HCT116 (cell line): ENCODE measurements around the gene GOLGA8R. TPM values are rescaled to one million over a fixed set of nuclear protein-coding genes. Genes with fewer than 3 reads are reported as not detected.
"Not testable (repeated sequence)": the region's sequence is repeated elsewhere in the genome, so short reads cannot be mapped to it uniquely, and the experiment has no call there.

Source experiments
- ATAC-seq: fragments of 200-7000 bp; cut with Tn5 transposase; 2 replicates; pipeline ENCODE4 v1.9.1; 2020; ENCODE audit warnings: mild to moderate bottlenecking, moderate library complexity
- BruUV-seq: library from RNA; stranded (reverse); fragments of 400-500 nt; replicated peaks from 2 replicates; lab custom pipeline; 2021; lab: Mats Ljungman, UMichigan
- CTCF ChIA-PET: fragments of 300-600 bp; sonication (Branson Sonifier 250); formaldehyde crosslinking; loops from one replicate; lab custom pipeline; 2021; ENCODE audit warnings: antibody characterized with exemption; lab: Charles Lee
- POLR2A ChIA-PET: fragments of 300-600, 350-600 bp; sonication (Branson Sonifier 250); formaldehyde crosslinking; loops from one replicate; lab custom pipeline; 2021; ENCODE audit warnings: antibody characterized with exemption; lab: Charles Lee
- RAD21 ChIA-PET, 2 experiments: fragments of 300-600 bp; sonication (Branson Sonifier 250); formaldehyde crosslinking; loops; one replicate each; lab custom pipeline; 2023; ENCODE audit warnings: low total read pairs in 2 of 2; ENCODE audit not compliant: uncharacterized antibody in 2 of 2, unreplicated experiment in 2 of 2, low non-redundant PET in 1 of 2; lab: Charles Lee
- DNase-seq: peaks from one replicate; pipeline ENCODE4 v3.0.0-alpha.2; 2010; ENCODE audit warnings: low read depth, low spot score
- H2AFZ ChIP-seq: fragments of 200-600 bp; shearing (Covaris generic), sonication (generic); 2 replicates; pipeline ENCODE4 v1.6.1; 2017; ENCODE audit warnings: low read depth, mixed run types, mixed read lengths, antibody characterized with exemption, low read length; ENCODE audit not compliant: poor library complexity, severe bottlenecking
- H3K27ac ChIP-seq: 2 replicates; pipeline ENCODE4 v1.5.1; 2012; ENCODE audit warnings: low read depth, low read length
- H3K27me3 ChIP-seq: fragments of 200-600 bp; sonication (generic); 2 replicates; pipeline ENCODE4 v1.6.1; 2016; ENCODE audit warnings: mixed run types, low read length, mixed read lengths; ENCODE audit not compliant: insufficient read depth
- H3K36me3 ChIP-seq, 2 experiments: fragments of 200-500 bp in 1 of 2; fragments of 200-600 bp in 1 of 2; sonication (Bioruptor generic) in 1 of 2; sonication (generic) in 1 of 2; 2 replicates each; pipeline versions ENCODE4 v1.5.1 to v1.6.1; 2014 to 2016; ENCODE audit warnings: low read length in 2 of 2, inconsistent platforms in 1 of 2, mixed read lengths in 1 of 2, mixed run types in 1 of 2; ENCODE audit not compliant: insufficient read depth in 2 of 2, control insufficient read depth in 1 of 2
- H3K4me1 ChIP-seq, 2 experiments: fragments of 200-600 bp in 1 of 2; sonication (generic) in 1 of 2; 2 replicates each; pipeline versions ENCODE4 v1.5.1 to v1.6.1; 2012 to 2017; ENCODE audit warnings: low read length in 2 of 2, inconsistent platforms in 1 of 2, mild to moderate bottlenecking in 1 of 2, mixed read lengths in 1 of 2, mixed run types in 1 of 2, moderate library complexity in 1 of 2; ENCODE audit not compliant: insufficient read depth in 2 of 2, control insufficient read depth in 1 of 2
- H3K4me2 ChIP-seq: fragments of 200-600 bp; sonication (generic); 2 replicates; pipeline ENCODE4 v1.6.1; 2017; ENCODE audit warnings: mixed run types, low read length, mixed read lengths
- H3K4me3 ChIP-seq, 2 experiments: fragments of 200-600 bp in 1 of 2; sonication (generic) in 1 of 2; replicated peaks in 1 of 2; 2 replicates each; pipeline ENCODE4 v1.5.1; 2011 to 2016; ENCODE audit warnings: low read length in 2 of 2, control low read depth in 1 of 2, low read depth in 1 of 2, mild to moderate bottlenecking in 1 of 2, mixed read lengths in 1 of 2, mixed run types in 1 of 2
- H3K79me2 ChIP-seq: fragments of 200-600 bp; sonication (generic); 2 replicates; pipeline ENCODE4 v1.6.1; 2017; ENCODE audit warnings: mild to moderate bottlenecking, mixed run types, low read length, moderate library complexity, mixed read lengths; ENCODE audit not compliant: insufficient read depth
- H3K9ac ChIP-seq: fragments of 200-600 bp; sonication (generic); 2 replicates; pipeline ENCODE4 v1.6.1; 2016; ENCODE audit warnings: low read length, mixed read lengths
- H3K9me2 ChIP-seq: fragments of 200-600 bp; sonication (generic), shearing (Covaris generic); 2 replicates; pipeline ENCODE4 v1.6.1; 2017; ENCODE audit warnings: mixed run types, mild to moderate bottlenecking, moderate library complexity; ENCODE audit not compliant: insufficient read depth
- H3K9me3 ChIP-seq, 2 experiments: fragments of 200-500 bp in 1 of 2; fragments of 200-600 bp in 1 of 2; sonication (Bioruptor generic) in 1 of 2; sonication (generic) in 1 of 2; 2 replicates each; pipeline ENCODE4 v1.6.1; 2014 to 2017; ENCODE audit warnings: low read length in 2 of 2, mixed read lengths in 2 of 2, inconsistent platforms in 1 of 2, low read depth in 1 of 2, mild to moderate bottlenecking in 1 of 2, mixed run types in 1 of 2, moderate library complexity in 1 of 2; ENCODE audit not compliant: control insufficient read depth in 1 of 2, insufficient read depth in 1 of 2
- H4K20me1 ChIP-seq: fragments of 200-600 bp; sonication (generic), shearing (Covaris generic); 2 replicates; pipeline ENCODE4 v1.6.1; 2017; ENCODE audit warnings: mixed run types, mild to moderate bottlenecking, moderate library complexity; ENCODE audit not compliant: insufficient read depth
- intact Hi-C: fragments of 100-400 bp; cut with micrococcal nuclease; formaldehyde crosslinking; loops from 2 replicates; pipeline ENCODE4 v1.10.0; 2022
- total RNA-seq: library from RNA; stranded (reverse); gene quantifications from one replicate; pipeline ENCODE4 v1.2.1, GENCODE V29; 2021; ENCODE audit not compliant: unreplicated experiment

The GOLGA8R gene
- total RNA-seq, 1 experiment from 2014 or later = 0.57 TPM

DNA sequence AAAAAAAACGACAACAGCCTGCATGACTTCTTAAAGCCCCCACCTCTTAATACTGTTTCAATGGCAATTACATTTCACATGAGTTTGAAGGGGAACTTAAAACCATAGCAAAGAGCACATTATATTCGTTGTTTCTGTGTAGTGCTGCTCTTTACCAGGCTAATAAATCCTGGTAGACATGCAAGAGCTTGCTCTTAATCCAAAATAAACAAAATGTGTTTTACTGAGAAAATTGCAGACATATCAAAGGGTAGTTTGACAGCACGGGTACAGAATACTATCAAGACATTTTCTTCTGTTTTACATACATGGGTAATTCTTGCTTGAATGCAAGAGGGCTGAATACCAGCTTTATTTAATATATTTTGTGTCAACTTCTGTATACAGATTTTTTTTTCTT is 24.3 kb upstream of the GOLGA8R start:
- RAD21 ChIA-PET, H3K4me1 ChIP-seq, H3K27ac ChIP-seq, H3K4me3 ChIP-seq, DNase-seq, H4K20me1 ChIP-seq, H3K9me3 ChIP-seq, H3K36me3 ChIP-seq, CTCF ChIA-PET, H3K4me2 ChIP-seq, H3K27me3 ChIP-seq, H2AFZ ChIP-seq, H3K79me2 ChIP-seq, BruUV-seq, intact Hi-C loops, H3K9ac ChIP-seq, POLR2A ChIA-PET, H3K9me2 ChIP-seq, ATAC-seq: not testable (repeated sequence)

DNA sequence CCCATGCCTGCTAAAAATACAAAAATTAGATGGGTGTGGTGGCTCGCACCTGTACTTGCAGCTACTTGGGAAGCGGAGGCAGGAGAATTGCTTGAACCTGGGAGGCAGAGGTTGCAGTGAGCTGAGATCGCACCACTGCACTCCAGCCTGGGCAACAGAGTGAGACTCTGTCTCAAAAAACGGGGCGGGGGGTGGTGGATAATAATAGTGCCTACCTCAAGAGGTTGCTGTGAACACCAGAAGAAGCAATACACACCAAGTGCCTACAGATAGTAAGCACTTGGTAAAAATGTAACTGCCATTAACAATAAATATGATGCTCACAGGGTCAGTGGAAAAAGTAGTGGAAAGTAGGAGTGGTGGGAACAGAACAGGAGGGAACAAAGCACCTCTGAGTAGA is 21.8 kb upstream of the GOLGA8R start:
- H3K9ac ChIP-seq, H3K27ac ChIP-seq, CTCF ChIA-PET, H4K20me1 ChIP-seq, ATAC-seq, H3K79me2 ChIP-seq, H3K4me2 ChIP-seq, RAD21 ChIA-PET, H3K9me2 ChIP-seq, H3K36me3 ChIP-seq, POLR2A ChIA-PET, H3K4me1 ChIP-seq, H3K9me3 ChIP-seq, H2AFZ ChIP-seq, intact Hi-C loops, H3K4me3 ChIP-seq, DNase-seq, BruUV-seq, H3K27me3 ChIP-seq: not testable (repeated sequence)

DNA sequence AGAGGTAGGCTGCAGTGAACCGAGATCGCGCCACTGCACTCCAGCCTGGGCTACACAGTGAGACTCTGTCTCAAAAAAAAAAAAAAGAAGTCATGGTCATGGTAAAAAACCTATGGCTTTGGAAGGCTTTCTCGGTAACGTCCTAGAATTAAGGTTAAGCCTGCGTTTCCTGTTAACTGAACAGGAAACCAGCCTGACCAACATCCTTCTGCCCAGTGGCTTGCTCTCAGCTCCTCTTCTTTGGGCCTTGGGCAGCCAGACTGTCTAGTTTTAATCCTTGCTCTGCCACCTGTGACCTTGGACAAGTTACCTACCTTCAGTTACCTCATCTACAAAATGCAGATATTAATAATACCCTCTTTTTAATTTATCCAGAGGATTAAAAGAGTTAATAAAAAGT is 6.7 kb upstream of the GOLGA8R start:
- RAD21 ChIA-PET, H4K20me1 ChIP-seq, H3K27me3 ChIP-seq, H3K27ac ChIP-seq, H3K9me2 ChIP-seq, H2AFZ ChIP-seq, H3K36me3 ChIP-seq, CTCF ChIA-PET, H3K4me1 ChIP-seq, DNase-seq, H3K4me3 ChIP-seq, H3K4me2 ChIP-seq, intact Hi-C loops, H3K9me3 ChIP-seq, H3K79me2 ChIP-seq, BruUV-seq, POLR2A ChIA-PET, ATAC-seq, H3K9ac ChIP-seq: not testable (repeated sequence)

DNA sequence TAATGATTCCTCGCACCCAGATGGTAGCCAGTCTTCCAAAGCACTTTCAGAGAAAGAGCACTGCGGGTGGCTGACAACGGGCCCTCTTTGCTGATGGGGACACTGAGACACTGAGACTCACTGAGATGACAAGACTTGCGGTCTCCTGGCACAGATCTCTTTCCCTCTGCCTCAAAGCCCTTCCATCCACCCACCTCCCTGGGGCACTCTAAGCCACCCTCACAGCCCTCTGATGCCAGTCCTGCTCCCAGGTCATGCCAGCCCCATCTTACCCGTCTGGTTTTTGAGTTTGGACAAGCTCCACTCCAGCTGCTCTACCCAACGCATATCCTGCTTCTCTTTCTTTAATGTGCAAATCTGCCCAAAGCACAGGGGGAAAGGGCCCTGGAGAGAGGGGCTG is 6.4 kb downstream of the GOLGA8R start:
- H3K4me2 ChIP-seq, RAD21 ChIA-PET, H4K20me1 ChIP-seq, DNase-seq, H3K9ac ChIP-seq, H3K9me2 ChIP-seq, H3K4me3 ChIP-seq, H3K27ac ChIP-seq, H3K79me2 ChIP-seq, H3K9me3 ChIP-seq, H3K27me3 ChIP-seq, CTCF ChIA-PET, ATAC-seq, BruUV-seq, H2AFZ ChIP-seq, POLR2A ChIA-PET, H3K36me3 ChIP-seq, intact Hi-C loops, H3K4me1 ChIP-seq: not testable (repeated sequence)

DNA sequence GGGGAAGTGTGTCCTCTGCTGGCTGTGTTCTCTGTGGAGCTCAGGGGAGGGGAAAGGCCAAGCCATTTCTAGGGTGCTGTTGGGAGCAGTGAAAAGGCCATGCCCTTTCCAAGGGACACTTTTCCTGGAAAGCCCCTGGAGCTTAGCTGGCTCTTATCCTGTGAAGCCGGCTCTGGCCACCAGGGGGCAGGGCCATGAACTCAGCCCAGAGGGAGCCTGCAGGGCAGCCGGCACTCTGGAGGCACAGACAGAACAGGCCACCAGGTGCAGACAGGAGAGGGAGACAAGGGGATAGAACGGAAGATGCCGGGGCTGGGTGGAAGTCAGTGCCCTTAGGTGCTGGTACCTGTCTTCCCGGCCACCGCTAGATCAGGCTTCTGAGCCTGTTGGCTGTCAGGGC is 15.1 kb downstream of the GOLGA8R start:
- BruUV-seq, intact Hi-C loops, H4K20me1 ChIP-seq, H3K9ac ChIP-seq, H3K27ac ChIP-seq, H3K4me1 ChIP-seq, H3K27me3 ChIP-seq, H2AFZ ChIP-seq, H3K4me3 ChIP-seq, DNase-seq, POLR2A ChIA-PET, RAD21 ChIA-PET, H3K9me3 ChIP-seq, H3K79me2 ChIP-seq, H3K4me2 ChIP-seq, H3K9me2 ChIP-seq, CTCF ChIA-PET, H3K36me3 ChIP-seq: not testable (repeated sequence)
- peak; percentile 90 for ATAC-seq
